Measurements from ENCODE around the gene OSER1. TPM values are rescaled to one million over a fixed set of nuclear protein-coding genes. Genes with fewer than 3 reads are reported as not detected.

Gene OSER1
- total RNA-seq, 1 experiment from 2014 or later, result 19.6 TPM

GRCh38 chr20:44209686-44210405 lies 725 bp downstream of the OSER1 start:
- peak; percentile 65 for DNase-seq
- H3K79me2 ChIP-seq (ENCODE audit: low read length), result peaks cover 54% of the 10 kb centered on the region

DNA sequence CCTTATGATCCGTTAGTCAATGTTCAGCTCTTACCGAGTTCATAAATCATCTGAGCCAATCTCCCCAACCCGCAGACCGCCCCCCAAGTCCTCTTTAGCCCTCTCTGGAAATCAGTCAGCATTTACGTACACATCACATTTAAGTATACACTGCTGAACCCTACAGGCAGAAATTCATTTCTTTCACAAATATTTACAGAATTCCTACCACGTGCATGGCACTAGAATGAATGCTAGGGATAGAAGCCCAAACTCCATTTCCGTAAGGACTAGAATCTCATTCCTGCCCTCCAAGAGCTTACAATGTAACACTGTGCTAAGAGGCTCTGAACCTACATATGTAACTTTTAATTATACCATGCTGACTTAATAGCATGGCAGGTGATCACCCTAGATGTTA lies 1.8 kb downstream of the OSER1 start:
- H3K79me2 ChIP-seq (ENCODE audit: low read length), result peaks cover 64% of the 10 kb centered on the region
- H2AFZ ChIP-seq (ENCODE audit: low read length), result no peak overlapping the region
- peak overlapping the region; percentile 88 for H3K4me3 ChIP-seq (ENCODE audit: low read length)
- H3K9ac ChIP-seq (ENCODE audit: low read length), result peak overlapping the region; percentile 89
- peak overlapping the region; percentile 65 for H3K27ac ChIP-seq (ENCODE audit: low read length)
- peaks cover 47% of the 10 kb centered on the region for H3K4me1 ChIP-seq (ENCODE audit: low read length)
- H3K9me2 ChIP-seq (replicated peaks; ENCODE audit: insufficient read depth, low read length), result no peaks in the 10 kb centered on the region
- H3K27me3 ChIP-seq (ENCODE audit: low read length), result no peaks in the 10 kb centered on the region
- peaks cover 25% of the 10 kb centered on the region for H4K20me1 ChIP-seq (ENCODE audit: insufficient read depth, low read depth, low read length)
- peaks cover 10% of the 10 kb centered on the region; the same call in 1 of the 2 replicates for H3K36me3 ChIP-seq (ENCODE audit: insufficient read depth, low read length)
- H3K4me2 ChIP-seq (ENCODE audit: low read depth, low read length, poor library complexity, severe bottlenecking), result peak overlapping the region; percentile 85
- DNase-seq, result peak; percentile 52
- H3K9me3 ChIP-seq (ENCODE audit: low read length), result no peaks in the 10 kb centered on the region

More at GRCh38 chr20:44209686-44210405, 725 bp downstream of the OSER1 start:
- Histone ChIP-seq H4K20me1 (ENCODE audit: insufficient read depth, low read depth, low read length) (peaks cover 25% of the 10 kb centered on the region), H3K9me2 (replicated peaks; ENCODE audit: insufficient read depth, low read length) (no peaks in the 10 kb centered on the region), H3K9me3 (ENCODE audit: low read length) (no peaks in the 10 kb centered on the region), H3K36me3 (ENCODE audit: insufficient read depth, low read length) (peaks cover 10% of the 10 kb centered on the region; the same call in 1 of the 2 replicates), H3K27me3 (ENCODE audit: low read length) (no peaks in the 10 kb centered on the region), H3K4me2 (ENCODE audit: low read depth, low read length, poor library complexity, severe bottlenecking) (peak overlapping the region; percentile 85), H3K4me3 (ENCODE audit: low read length) (peak overlapping the region; percentile 88), H3K9ac (ENCODE audit: low read length) (peak overlapping the region; percentile 89), H2AFZ (ENCODE audit: low read length) (no peak overlapping the region), H3K4me1 (ENCODE audit: low read length) (peaks cover 43% of the 10 kb centered on the region), H3K27ac (ENCODE audit: low read length) (peak overlapping the region; percentile 66)

- DNase-seq, result peak; percentile 83
- Histone ChIP-seq H3K79me2 (ENCODE audit: low read length) (peaks cover 68% of the 10 kb centered on the region), H3K9me2 (replicated peaks; ENCODE audit: insufficient read depth, low read length) (no peaks in the 10 kb centered on the region)
Observed at GRCh38 chr20:44208165-44208564, 2.4 kb downstream of the OSER1 start.

GRCh38 chr20:44207126-44207723 lies 3.3 kb downstream of the OSER1 start:
- peak overlapping the region; percentile 85 for H3K4me2 ChIP-seq (ENCODE audit: low read depth, low read length, poor library complexity, severe bottlenecking)
- H3K27me3 ChIP-seq (ENCODE audit: low read length), result no peaks in the 10 kb centered on the region
- DNase-seq, result peak; percentile 42
- H3K9me3 ChIP-seq (ENCODE audit: low read length), result no peaks in the 10 kb centered on the region
- H3K27ac ChIP-seq (ENCODE audit: low read length), result peak overlapping the region; percentile 65
- H3K36me3 ChIP-seq (ENCODE audit: insufficient read depth, low read length), result peaks cover 16% of the 10 kb centered on the region; the same call in 1 of the 2 replicates
- H3K4me1 ChIP-seq (ENCODE audit: low read length), result peaks cover 47% of the 10 kb centered on the region
- peak overlapping the region; percentile 88 for H3K4me3 ChIP-seq (ENCODE audit: low read length)
- H4K20me1 ChIP-seq (ENCODE audit: insufficient read depth, low read depth, low read length), result peaks cover 25% of the 10 kb centered on the region
- peaks cover 77% of the 10 kb centered on the region for H3K79me2 ChIP-seq (ENCODE audit: low read length)
- H2AFZ ChIP-seq (ENCODE audit: low read length), result no peak overlapping the region
- H3K9me2 ChIP-seq (replicated peaks; ENCODE audit: insufficient read depth, low read length), result no peaks in the 10 kb centered on the region
- H3K9ac ChIP-seq (ENCODE audit: low read length), result peak overlapping the region; percentile 12

More at GRCh38 chr20:44208165-44208564, 2.4 kb downstream of the OSER1 start:
- no peak overlapping the region for H2AFZ ChIP-seq (ENCODE audit: low read length)
- H3K36me3 ChIP-seq (ENCODE audit: insufficient read depth, low read length), result peaks cover 10% of the 10 kb centered on the region; the same call in 1 of the 2 replicates
- H3K4me1 ChIP-seq (ENCODE audit: low read length), result peaks cover 47% of the 10 kb centered on the region
- peak overlapping the region; percentile 65 for H3K27ac ChIP-seq (ENCODE audit: low read length)
- peak overlapping the region; percentile 85 for H3K4me2 ChIP-seq (ENCODE audit: low read depth, low read length, poor library complexity, severe bottlenecking)
- H3K4me3 ChIP-seq (ENCODE audit: low read length), result peak overlapping the region; percentile 88
- H3K9me3 ChIP-seq (ENCODE audit: low read length), result no peaks in the 10 kb centered on the region
- no peaks in the 10 kb centered on the region for H3K27me3 ChIP-seq (ENCODE audit: low read length)
- peak overlapping the region; percentile 89 for H3K9ac ChIP-seq (ENCODE audit: low read length)
- peaks cover 25% of the 10 kb centered on the region for H4K20me1 ChIP-seq (ENCODE audit: insufficient read depth, low read depth, low read length)

- Histone ChIP-seq H3K27me3 (ENCODE audit: low read length) (no peaks in the 10 kb centered on the region), H3K79me2 (ENCODE audit: low read length) (peaks cover 88% of the 10 kb centered on the region)
Observed at GRCh38 chr20:44206132-44206531, 4.4 kb downstream of the OSER1 start.

DNA sequence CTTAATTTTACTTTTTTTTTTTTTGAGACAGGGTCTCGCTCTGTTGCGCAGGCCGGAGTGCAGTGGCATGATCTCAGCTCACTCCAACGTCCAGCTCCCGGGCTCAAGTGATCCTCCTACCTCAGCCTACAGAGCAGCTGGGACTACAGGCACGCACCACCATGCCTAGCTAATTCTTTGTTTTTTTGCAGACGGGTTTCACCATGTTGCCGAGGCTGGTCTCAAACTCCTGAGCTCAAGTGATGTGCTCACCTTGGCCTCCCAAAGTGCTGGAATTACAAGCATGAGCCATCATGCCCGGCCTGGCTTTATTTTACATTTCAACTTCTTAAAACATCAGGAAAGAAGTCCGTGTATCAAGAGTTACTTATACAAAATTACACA lies 5.7 kb downstream of the OSER1 start:
- peaks cover 92% of the 10 kb centered on the region for H3K79me2 ChIP-seq (ENCODE audit: low read length)
- no peak overlapping the region for H2AFZ ChIP-seq (ENCODE audit: low read length)
- H3K9ac ChIP-seq (ENCODE audit: low read length), result no peak overlapping the region
- H3K4me3 ChIP-seq (ENCODE audit: low read length), result no peak overlapping the region
- no peak for DNase-seq
- H3K4me2 ChIP-seq (ENCODE audit: low read depth, low read length, poor library complexity, severe bottlenecking), result no peak overlapping the region
- peaks cover 35% of the 10 kb centered on the region; the same call in 1 of the 2 replicates for H3K36me3 ChIP-seq (ENCODE audit: insufficient read depth, low read length)
- H3K27me3 ChIP-seq (ENCODE audit: low read length), result no peaks in the 10 kb centered on the region
- H3K27ac ChIP-seq (ENCODE audit: low read length), result no peak overlapping the region
- peaks cover 37% of the 10 kb centered on the region for H3K4me1 ChIP-seq (ENCODE audit: low read length)
- no peaks in the 10 kb centered on the region for H3K9me2 ChIP-seq (replicated peaks; ENCODE audit: insufficient read depth, low read length)
- no peaks in the 10 kb centered on the region for H3K9me3 ChIP-seq (ENCODE audit: low read length)
- peaks cover 27% of the 10 kb centered on the region for H4K20me1 ChIP-seq (ENCODE audit: insufficient read depth, low read depth, low read length)

More at GRCh38 chr20:44206132-44206531, 4.4 kb downstream of the OSER1 start:
- Histone ChIP-seq H3K27ac (ENCODE audit: low read length) (no peak overlapping the region), H3K4me2 (ENCODE audit: low read depth, low read length, poor library complexity, severe bottlenecking) (no peak overlapping the region), H3K36me3 (ENCODE audit: insufficient read depth, low read length) (peaks cover 27% of the 10 kb centered on the region; the same call in 1 of the 2 replicates), H2AFZ (ENCODE audit: low read length) (no peak overlapping the region), H3K9me2 (replicated peaks; ENCODE audit: insufficient read depth, low read length) (no peaks in the 10 kb centered on the region), H3K4me1 (ENCODE audit: low read length) (peaks cover 37% of the 10 kb centered on the region), H3K4me3 (ENCODE audit: low read length) (no peak overlapping the region), H4K20me1 (ENCODE audit: insufficient read depth, low read depth, low read length) (peaks cover 25% of the 10 kb centered on the region), H3K9me3 (ENCODE audit: low read length) (no peaks in the 10 kb centered on the region), H3K9ac (ENCODE audit: low read length) (no peak overlapping the region)
- DNase-seq, result peak; percentile 12

DNA sequence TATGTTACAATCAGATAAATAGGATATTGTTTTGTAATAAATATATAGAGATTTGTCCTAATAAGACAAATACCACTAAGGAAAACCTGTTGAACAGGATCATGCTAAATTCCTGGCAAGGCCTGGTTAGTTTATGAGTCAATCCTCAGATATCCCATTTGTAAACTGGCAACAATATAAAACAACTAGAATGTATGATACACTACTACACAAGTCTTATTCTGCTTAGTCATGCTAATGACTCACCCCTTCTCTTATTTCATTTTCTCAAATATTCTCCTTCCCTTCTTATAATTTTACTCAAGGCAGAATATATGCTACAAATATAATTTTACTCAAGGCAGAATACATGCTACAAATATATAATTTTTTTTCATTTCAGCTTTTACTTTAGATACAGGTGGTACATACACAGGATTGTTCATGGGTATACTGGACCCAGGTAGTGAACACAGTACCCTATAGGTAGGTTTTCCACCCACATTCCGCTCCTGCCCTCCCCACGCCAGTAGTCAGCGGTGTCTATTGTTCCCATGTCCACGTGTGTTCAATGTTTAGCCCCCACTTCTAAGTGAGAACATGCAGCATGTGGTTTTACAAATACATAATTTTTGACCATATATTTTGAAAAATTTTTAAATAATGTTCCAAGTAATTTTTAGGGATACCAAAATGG lies 6.3 kb downstream of the OSER1 start:
- Histone ChIP-seq H4K20me1 (ENCODE audit: insufficient read depth, low read depth, low read length) (peaks cover 26% of the 10 kb centered on the region), H3K9me2 (replicated peaks; ENCODE audit: insufficient read depth, low read length) (no peaks in the 10 kb centered on the region), H2AFZ (ENCODE audit: low read length) (no peak overlapping the region), H3K4me2 (ENCODE audit: low read depth, low read length, poor library complexity, severe bottlenecking) (no peak overlapping the region), H3K9ac (ENCODE audit: low read length) (no peak overlapping the region), H3K4me3 (ENCODE audit: low read length) (no peak overlapping the region), H3K79me2 (ENCODE audit: low read length) (peaks cover 87% of the 10 kb centered on the region), H3K36me3 (ENCODE audit: insufficient read depth, low read length) (peaks cover 39% of the 10 kb centered on the region; the same call in 1 of the 2 replicates), H3K9me3 (ENCODE audit: low read length) (no peaks in the 10 kb centered on the region), H3K4me1 (ENCODE audit: low read length) (peaks cover 36% of the 10 kb centered on the region), H3K27ac (ENCODE audit: low read length) (peak overlapping the region; percentile 31; the same call in 1 of the 2 replicates), H3K27me3 (ENCODE audit: low read length) (no peaks in the 10 kb centered on the region)
- no peak for DNase-seq

GRCh38 chr20:44203161-44203560 lies 7.4 kb downstream of the OSER1 start:
- no peak overlapping the region for H2AFZ ChIP-seq (ENCODE audit: low read length)
- H3K9me3 ChIP-seq (ENCODE audit: low read length), result no peaks in the 10 kb centered on the region
- H3K27ac ChIP-seq (ENCODE audit: low read length), result no peak overlapping the region
- H3K9me2 ChIP-seq (replicated peaks; ENCODE audit: insufficient read depth, low read length), result no peaks in the 10 kb centered on the region
- no peak for DNase-seq
- H3K4me2 ChIP-seq (ENCODE audit: low read depth, low read length, poor library complexity, severe bottlenecking), result no peak overlapping the region
- peaks cover 46% of the 10 kb centered on the region; the same call in 1 of the 2 replicates for H3K36me3 ChIP-seq (ENCODE audit: insufficient read depth, low read length)
- peaks cover 75% of the 10 kb centered on the region for H3K79me2 ChIP-seq (ENCODE audit: low read length)
- H3K4me3 ChIP-seq (ENCODE audit: low read length), result no peak overlapping the region
- no peak overlapping the region for H3K9ac ChIP-seq (ENCODE audit: low read length)
- H3K27me3 ChIP-seq (ENCODE audit: low read length), result no peaks in the 10 kb centered on the region
- H4K20me1 ChIP-seq (ENCODE audit: insufficient read depth, low read depth, low read length), result peaks cover 16% of the 10 kb centered on the region
- peaks cover 24% of the 10 kb centered on the region for H3K4me1 ChIP-seq (ENCODE audit: low read length)

All from Karpas-422 (cell line).